WTC11 (cell line): Measurements from ENCODE around the gene TMC4. TPM values are rescaled to one million over a fixed set of nuclear protein-coding genes. Genes with fewer than 3 reads are reported as not detected.

Source experiments
- ATAC-seq: fragments of 200-7000 bp; cut with Tn5 transposase; 2 replicates; pipeline ENCODE4 v1.10.0; 2021; ENCODE audit warnings: mild to moderate bottlenecking, moderate library complexity
- CTCF ChIA-PET: fragments of 300-600 bp; sonication (Branson Sonifier 250); formaldehyde crosslinking; loops from one replicate; lab custom pipeline; 2021; ENCODE audit warnings: antibody characterized with exemption; lab: Charles Lee
- POLR2A ChIA-PET: fragments of 350-600 bp; sonication (Branson Sonifier 250); formaldehyde crosslinking; loops from one replicate; lab custom pipeline; 2021; ENCODE audit warnings: antibody characterized with exemption; lab: Charles Lee
- DNase-seq: peaks from one replicate; pipeline ENCODE4 v3.0.0; 2021; ENCODE audit warnings: low spot score
- H3K27ac Mint-ChIP-seq: 2 replicates; pipeline ENCODE4 v1.8.0; 2021; ENCODE audit warnings: mixed read lengths
- H3K27me3 Mint-ChIP-seq: 2 replicates; pipeline ENCODE4 v1.8.0; 2021; ENCODE audit warnings: low read depth, mild to moderate bottlenecking, moderate library complexity, mixed read lengths
- H3K36me3 Mint-ChIP-seq: 2 replicates; pipeline ENCODE4 v1.8.0; 2021; ENCODE audit warnings: mixed read lengths
- H3K4me1 Mint-ChIP-seq: 2 replicates; pipeline ENCODE4 v1.8.0; 2022; ENCODE audit warnings: mixed read lengths
- H3K4me3 Mint-ChIP-seq: 2 replicates; pipeline ENCODE4 v1.8.0; 2021; ENCODE audit warnings: mild to moderate bottlenecking, moderate library complexity, mixed read lengths
- H3K9me3 Mint-ChIP-seq: 2 replicates; pipeline ENCODE4 v1.8.0; 2021; ENCODE audit warnings: mixed read lengths
- EMX1 ChIP-seq: fragments of 250-450 bp; sonication (Bioruptor Pico); IDR thresholded peaks from 2 replicates; pipeline ENCODE4 v1.8.0; 2021; ENCODE audit warnings: mild to moderate bottlenecking
- GABPB1 ChIP-seq: sonication (generic); formaldehyde crosslinking; IDR thresholded peaks from 2 replicates; pipeline ENCODE4 v1.8.1; 2023; ENCODE audit warnings: mild to moderate bottlenecking, missing genetic modification reagents
- MYBL2 ChIP-seq: sonication (generic); formaldehyde crosslinking; IDR thresholded peaks from 2 replicates; pipeline ENCODE4 v1.8.1; 2023; ENCODE audit warnings: mild to moderate bottlenecking, moderate library complexity, missing genetic modification reagents
- NFE2L1 ChIP-seq: sonication (generic); formaldehyde crosslinking; IDR thresholded peaks from 2 replicates; pipeline ENCODE4 v1.8.1; 2023; ENCODE audit warnings: missing genetic modification reagents
- NR2C2 ChIP-seq: sonication (generic); formaldehyde crosslinking; IDR thresholded peaks from 2 replicates; pipeline ENCODE4 v1.8.0; 2022; ENCODE audit warnings: mild to moderate bottlenecking, missing genetic modification reagents
- ZBTB21 ChIP-seq: sonication (generic); formaldehyde crosslinking; IDR thresholded peaks from 2 replicates; pipeline ENCODE4 v1.8.1; 2023; ENCODE audit warnings: mild to moderate bottlenecking, missing genetic modification reagents, borderline replicate concordance
- ZNF121 ChIP-seq: sonication (generic); formaldehyde crosslinking; IDR thresholded peaks from 2 replicates; pipeline ENCODE4 v1.8.0; 2023; ENCODE audit warnings: missing genetic modification reagents
- ZNF423 ChIP-seq: fragments of 250-450 bp; sonication (Bioruptor Pico); IDR thresholded peaks from 2 replicates; pipeline ENCODE4 v2.1.2; 2022; ENCODE audit warnings: mild to moderate bottlenecking, moderate library complexity
- total RNA-seq: library from RNA; stranded (reverse); gene quantifications from 3 replicates; pipeline ENCODE4 v1.2.3, GENCODE V29; 2021
- TF ChIP-seq, protein P1 (sequence below): sonication (generic); formaldehyde crosslinking; IDR thresholded peaks from 2 replicates; pipeline ENCODE4 v1.8.1; 2023; ENCODE audit warnings: mild to moderate bottlenecking, missing genetic modification reagents
- TF ChIP-seq, protein P2 (sequence below): sonication (generic); formaldehyde crosslinking; IDR thresholded peaks from 2 replicates; pipeline ENCODE4 v1.8.1; 2023; ENCODE audit warnings: mild to moderate bottlenecking, missing genetic modification reagents, moderate library complexity
- TF ChIP-seq, protein P3 (sequence below): sonication (generic); formaldehyde crosslinking; IDR thresholded peaks from 2 replicates; pipeline ENCODE4 v1.8.0; 2022; ENCODE audit warnings: mild to moderate bottlenecking, missing genetic modification reagents
- TF ChIP-seq, protein P4 (sequence below): sonication (generic); formaldehyde crosslinking; IDR thresholded peaks from 2 replicates; pipeline ENCODE4 v1.8.0; 2022; ENCODE audit warnings: missing genetic modification reagents

TMC4 gene
- total RNA-seq, 1 experiment from 2014 or later: 9.3 TPM

DNA sequence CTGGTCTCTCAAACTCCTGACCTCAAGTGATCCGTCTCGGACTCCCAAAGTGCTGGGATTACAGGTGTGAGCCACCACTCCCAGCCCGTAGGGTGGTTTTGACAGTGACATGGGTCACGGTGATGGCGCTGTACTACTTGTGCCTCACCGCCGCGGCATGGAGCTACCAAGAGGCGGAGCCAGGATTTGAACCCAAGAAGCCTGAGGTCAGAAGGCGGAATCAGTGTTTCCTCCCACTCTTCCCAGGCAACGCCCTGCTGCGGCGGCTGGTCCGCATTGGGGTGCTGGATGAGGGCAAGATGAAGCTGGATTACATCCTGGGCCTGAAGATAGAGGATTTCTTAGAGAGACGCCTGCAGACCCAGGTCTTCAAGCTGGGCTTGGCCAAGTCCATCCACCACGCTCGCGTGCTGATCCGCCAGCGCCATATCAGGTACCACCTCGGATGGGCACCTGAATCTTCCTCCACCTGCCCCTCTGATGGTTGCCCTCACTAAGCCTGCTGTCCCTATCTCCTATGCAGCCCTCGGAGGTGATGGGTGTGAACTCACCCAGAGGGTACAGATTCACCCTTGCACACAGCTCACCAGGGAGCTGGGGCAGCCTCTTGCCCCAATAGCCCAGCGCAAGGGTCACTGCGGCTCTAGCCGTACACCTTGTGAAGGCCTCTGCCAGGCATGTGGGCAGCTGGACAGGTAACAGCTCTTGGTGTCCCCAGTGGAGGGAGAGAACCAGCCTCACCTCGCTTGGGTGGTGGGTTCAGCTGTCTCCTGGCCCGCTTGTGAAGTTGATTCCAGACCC, 33.3 kb upstream of the TMC4 start (continued):
- TF ChIP-seq, protein P1, sequence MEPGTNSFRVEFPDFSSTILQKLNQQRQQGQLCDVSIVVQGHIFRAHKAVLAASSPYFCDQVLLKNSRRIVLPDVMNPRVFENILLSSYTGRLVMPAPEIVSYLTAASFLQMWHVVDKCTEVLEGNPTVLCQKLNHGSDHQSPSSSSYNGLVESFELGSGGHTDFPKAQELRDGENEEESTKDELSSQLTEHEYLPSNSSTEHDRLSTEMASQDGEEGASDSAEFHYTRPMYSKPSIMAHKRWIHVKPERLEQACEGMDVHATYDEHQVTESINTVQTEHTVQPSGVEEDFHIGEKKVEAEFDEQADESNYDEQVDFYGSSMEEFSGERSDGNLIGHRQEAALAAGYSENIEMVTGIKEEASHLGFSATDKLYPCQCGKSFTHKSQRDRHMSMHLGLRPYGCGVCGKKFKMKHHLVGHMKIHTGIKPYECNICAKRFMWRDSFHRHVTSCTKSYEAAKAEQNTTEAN (CRISPR knock-in tag): no peak
- TF ChIP-seq NR2C2 (CRISPR knock-in tag): no peak
- TF ChIP-seq, protein P2, sequence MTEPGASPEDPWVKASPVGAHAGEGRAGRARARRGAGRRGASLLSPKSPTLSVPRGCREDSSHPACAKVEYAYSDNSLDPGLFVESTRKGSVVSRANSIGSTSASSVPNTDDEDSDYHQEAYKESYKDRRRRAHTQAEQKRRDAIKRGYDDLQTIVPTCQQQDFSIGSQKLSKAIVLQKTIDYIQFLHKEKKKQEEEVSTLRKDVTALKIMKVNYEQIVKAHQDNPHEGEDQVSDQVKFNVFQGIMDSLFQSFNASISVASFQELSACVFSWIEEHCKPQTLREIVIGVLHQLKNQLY (CRISPR knock-in tag): no peak
- no peak for TF ChIP-seq ZBTB21

DNA sequence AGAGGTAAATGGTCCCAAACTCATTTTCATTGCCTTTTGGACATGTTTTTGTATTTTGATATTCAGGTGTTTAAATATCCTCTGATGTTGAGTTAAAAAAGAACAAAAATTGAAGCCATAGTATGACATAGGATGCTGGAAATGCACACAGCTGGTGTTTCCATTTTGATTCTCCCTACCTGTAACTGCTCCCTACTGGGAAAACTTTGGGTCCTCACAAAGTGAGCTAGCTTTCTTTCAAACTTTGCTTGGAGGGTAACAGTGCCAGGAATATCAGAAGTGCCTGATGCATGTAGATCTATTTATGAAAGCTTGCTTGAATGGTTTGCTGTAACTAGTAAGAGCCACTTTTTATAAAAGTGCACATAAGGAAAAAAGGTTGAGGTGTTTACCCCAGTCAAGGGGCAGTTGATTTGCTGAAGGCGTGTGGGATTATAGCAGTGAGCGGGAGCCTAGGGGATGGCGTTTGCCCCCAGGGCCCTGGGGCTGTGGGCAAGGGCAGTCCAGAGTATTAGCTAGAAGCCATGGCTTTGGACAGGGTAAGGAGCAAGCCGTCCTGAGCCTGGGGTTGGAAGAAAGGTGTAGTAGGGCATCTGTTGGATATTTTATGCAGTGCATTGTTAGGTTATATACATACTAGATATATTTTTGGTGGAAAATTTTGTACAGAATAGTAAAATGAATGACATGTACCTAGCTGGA, 32.0 kb upstream of the TMC4 start:
- H3K36me3 Mint-ChIP-seq: peaks cover 77% of the 10 kb centered on the region
- H3K4me1 Mint-ChIP-seq: peaks cover 70% of the 10 kb centered on the region
- ChIA-PET CTCF (interaction anchor here (1.3 kb wide), 1 partner anchor 61 kb away, joined by 4 read pairs; no protein-coding TSS in a partner anchor), POLR2A (interaction anchor here (2.3 kb wide), 1 partner anchor 15 kb away, joined by 9 read pairs; the partner anchor contains the start of genes MBOAT7 and TSEN34)
- no peak for TF ChIP-seq EMX1
- TF ChIP-seq GABPB1 (CRISPR knock-in tag): no peak
- ATAC-seq (no peak), DNase-seq (no peak)
- H3K27ac Mint-ChIP-seq: peak overlapping the region; percentile 100
- no peaks in the 10 kb centered on the region for H3K9me3 Mint-ChIP-seq
- H3K4me3 Mint-ChIP-seq: peak overlapping the region; percentile 100
- no peaks in the 10 kb centered on the region for H3K27me3 Mint-ChIP-seq

DNA sequence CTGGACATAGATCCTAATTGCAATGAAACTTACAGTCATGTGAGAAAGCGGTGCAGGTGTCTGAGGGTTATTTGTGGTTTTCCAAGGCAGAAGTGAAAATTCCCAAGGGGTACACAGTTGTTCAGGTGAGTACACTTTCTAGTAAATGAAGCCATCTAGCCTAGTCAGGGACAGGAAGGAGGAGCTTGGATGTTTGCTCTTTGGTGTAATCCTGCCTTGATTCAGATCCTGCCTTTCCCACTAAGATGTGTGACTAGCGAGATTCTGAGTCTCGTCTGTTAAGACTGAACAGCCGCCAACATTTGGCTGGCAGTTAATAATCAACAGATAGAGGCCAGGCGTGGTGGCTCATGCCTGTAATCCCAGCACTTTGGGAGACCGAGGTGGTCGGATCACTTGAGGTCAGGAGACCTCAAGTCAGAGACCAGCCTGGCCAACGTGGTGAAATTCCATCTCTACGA, 30.2 kb upstream of the TMC4 start:
- peak overlapping the region; percentile 100 for H3K4me3 Mint-ChIP-seq
- H3K9me3 Mint-ChIP-seq: no peaks in the 10 kb centered on the region
- ChIA-PET CTCF (interaction anchor here (1.9 kb wide), 1 partner anchor 63 kb away, joined by 6 read pairs; no protein-coding TSS in a partner anchor), POLR2A (no interaction called here)
- ATAC-seq: no peak
- no peak for DNase-seq
- no peaks in the 10 kb centered on the region for H3K27me3 Mint-ChIP-seq
- H3K4me1 Mint-ChIP-seq: peaks cover 68% of the 10 kb centered on the region
- TF ChIP-seq, protein P3, sequence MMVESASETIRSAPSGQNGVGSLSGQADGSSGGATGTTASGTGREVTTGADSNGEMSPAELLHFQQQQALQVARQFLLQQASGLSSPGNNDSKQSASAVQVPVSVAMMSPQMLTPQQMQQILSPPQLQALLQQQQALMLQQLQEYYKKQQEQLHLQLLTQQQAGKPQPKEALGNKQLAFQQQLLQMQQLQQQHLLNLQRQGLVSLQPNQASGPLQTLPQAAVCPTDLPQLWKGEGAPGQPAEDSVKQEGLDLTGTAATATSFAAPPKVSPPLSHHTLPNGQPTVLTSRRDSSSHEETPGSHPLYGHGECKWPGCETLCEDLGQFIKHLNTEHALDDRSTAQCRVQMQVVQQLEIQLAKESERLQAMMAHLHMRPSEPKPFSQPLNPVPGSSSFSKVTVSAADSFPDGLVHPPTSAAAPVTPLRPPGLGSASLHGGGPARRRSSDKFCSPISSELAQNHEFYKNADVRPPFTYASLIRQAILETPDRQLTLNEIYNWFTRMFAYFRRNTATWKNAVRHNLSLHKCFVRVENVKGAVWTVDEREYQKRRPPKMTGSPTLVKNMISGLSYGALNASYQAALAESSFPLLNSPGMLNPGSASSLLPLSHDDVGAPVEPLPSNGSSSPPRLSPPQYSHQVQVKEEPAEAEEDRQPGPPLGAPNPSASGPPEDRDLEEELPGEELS (CRISPR knock-in tag): no peak
- 0 out of 2 replicates have a peak, but pooled peaks have one; percentile 19 for TF ChIP-seq EMX1
- peak overlapping the region; percentile 100 for H3K27ac Mint-ChIP-seq
- peaks cover 76% of the 10 kb centered on the region for H3K36me3 Mint-ChIP-seq

DNA sequence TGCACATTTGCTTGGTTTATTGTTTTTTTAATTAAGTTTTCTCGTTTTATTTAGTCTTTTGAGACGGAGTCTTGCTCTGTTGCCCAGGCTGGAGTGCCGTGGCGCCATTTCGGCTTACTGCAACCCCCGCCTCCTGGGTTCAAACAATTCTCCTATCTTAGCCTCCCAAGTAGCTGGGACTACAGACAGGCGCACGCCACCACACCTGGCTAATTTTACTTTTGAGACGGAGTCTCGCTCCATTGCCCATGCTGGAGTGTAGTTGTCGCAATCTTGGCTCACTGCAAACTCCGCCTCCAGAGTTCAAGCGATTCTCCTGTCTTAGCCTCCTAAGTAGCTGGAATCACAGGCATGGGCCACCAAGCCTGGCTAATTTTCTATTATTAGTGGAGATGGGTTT, 29.0 kb upstream of the TMC4 start:
- no peak for DNase-seq
- H3K4me3 Mint-ChIP-seq: peak overlapping the region; percentile 100
- H3K27me3 Mint-ChIP-seq: no peaks in the 10 kb centered on the region
- ATAC-seq: no peak
- no peaks in the 10 kb centered on the region for H3K9me3 Mint-ChIP-seq
- peak overlapping the region; percentile 100 for H3K27ac Mint-ChIP-seq
- ChIA-PET CTCF (interaction anchor here (0.9 to 1.9 kb wide), 2 partner anchors 11 to 64 kb away, joined by 4 to 6 read pairs; partner anchors contain the start of gene TSEN34), POLR2A (interaction anchor here (3.0 kb wide), 1 partner anchor 12 kb away, joined by 25 read pairs; the partner anchor contains the start of genes MBOAT7 and TSEN34)
- TF ChIP-seq ZBTB21: no peak
- peak; percentile 58; the same call in 1 of the 2 replicates for TF ChIP-seq ZNF121 (CRISPR knock-in tag)
- H3K36me3 Mint-ChIP-seq: peaks cover 64% of the 10 kb centered on the region
- peaks cover 58% of the 10 kb centered on the region for H3K4me1 Mint-ChIP-seq

DNA sequence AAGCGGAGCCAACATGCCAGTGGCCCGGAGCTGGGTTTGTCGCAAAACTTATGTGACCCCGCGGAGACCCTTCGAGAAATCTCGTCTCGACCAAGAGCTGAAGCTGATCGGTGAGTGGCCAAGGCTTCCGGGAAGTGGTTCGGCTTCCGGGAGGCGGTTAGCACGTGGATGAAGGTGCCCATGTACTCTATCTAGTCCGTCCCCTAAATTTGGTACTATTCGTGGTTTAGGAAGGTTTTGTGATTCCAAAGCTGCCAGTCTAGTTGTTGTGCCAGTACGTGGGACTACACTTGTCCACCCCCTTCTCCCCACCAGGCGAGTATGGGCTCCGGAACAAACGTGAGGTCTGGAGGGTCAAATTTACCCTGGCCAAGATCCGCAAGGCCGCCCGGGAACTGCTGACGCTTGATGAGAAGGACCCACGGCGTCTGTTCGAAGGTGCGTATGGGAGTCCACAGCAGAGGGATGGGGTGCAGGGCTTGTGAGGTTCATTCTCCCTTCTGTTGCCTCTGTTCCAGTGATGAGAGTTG, 28.3 kb upstream of the TMC4 start:
- peak overlapping the region; percentile 100 for H3K4me3 Mint-ChIP-seq
- peak overlapping the region; percentile 100 for H3K27ac Mint-ChIP-seq
- H3K4me1 Mint-ChIP-seq: peaks cover 53% of the 10 kb centered on the region
- DNase-seq (no peak), ATAC-seq (no peak)
- ChIA-PET CTCF (interaction anchor here (0.6 to 0.9 kb wide), 2 partner anchors 10 to 392 kb away, joined by 3 to 4 read pairs; partner anchors contain the start of gene TSEN34), POLR2A (interaction anchor here (0.6 to 3.0 kb wide), 4 partner anchors 11 to 1439 kb away, joined by 3 to 25 read pairs (median 3); partner anchors contain the start of genes MBOAT7 and TSEN34)
- peaks cover 57% of the 10 kb centered on the region for H3K36me3 Mint-ChIP-seq
- no peaks in the 10 kb centered on the region for H3K9me3 Mint-ChIP-seq
- H3K27me3 Mint-ChIP-seq: no peaks in the 10 kb centered on the region
- TF ChIP-seq ZNF423 (no peak), MYBL2 (peak; percentile 53; the same call in 1 of the 2 replicates), NFE2L1 (CRISPR knock-in tag) (no peak)
- TF ChIP-seq, protein P4, sequence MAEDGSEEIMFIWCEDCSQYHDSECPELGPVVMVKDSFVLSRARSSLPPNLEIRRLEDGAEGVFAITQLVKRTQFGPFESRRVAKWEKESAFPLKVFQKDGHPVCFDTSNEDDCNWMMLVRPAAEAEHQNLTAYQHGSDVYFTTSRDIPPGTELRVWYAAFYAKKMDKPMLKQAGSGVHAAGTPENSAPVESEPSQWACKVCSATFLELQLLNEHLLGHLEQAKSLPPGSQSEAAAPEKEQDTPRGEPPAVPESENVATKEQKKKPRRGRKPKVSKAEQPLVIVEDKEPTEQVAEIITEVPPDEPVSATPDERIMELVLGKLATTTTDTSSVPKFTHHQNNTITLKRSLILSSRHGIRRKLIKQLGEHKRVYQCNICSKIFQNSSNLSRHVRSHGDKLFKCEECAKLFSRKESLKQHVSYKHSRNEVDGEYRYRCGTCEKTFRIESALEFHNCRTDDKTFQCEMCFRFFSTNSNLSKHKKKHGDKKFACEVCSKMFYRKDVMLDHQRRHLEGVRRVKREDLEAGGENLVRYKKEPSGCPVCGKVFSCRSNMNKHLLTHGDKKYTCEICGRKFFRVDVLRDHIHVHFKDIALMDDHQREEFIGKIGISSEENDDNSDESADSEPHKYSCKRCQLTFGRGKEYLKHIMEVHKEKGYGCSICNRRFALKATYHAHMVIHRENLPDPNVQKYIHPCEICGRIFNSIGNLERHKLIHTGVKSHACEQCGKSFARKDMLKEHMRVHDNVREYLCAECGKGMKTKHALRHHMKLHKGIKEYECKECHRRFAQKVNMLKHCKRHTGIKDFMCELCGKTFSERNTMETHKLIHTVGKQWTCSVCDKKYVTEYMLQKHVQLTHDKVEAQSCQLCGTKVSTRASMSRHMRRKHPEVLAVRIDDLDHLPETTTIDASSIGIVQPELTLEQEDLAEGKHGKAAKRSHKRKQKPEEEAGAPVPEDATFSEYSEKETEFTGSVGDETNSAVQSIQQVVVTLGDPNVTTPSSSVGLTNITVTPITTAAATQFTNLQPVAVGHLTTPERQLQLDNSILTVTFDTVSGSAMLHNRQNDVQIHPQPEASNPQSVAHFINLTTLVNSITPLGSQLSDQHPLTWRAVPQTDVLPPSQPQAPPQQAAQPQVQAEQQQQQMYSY (CRISPR knock-in tag): no peak
- TF ChIP-seq, protein P1 (CRISPR knock-in tag): 0 out of 2 replicates have a peak, but pooled peaks have one; percentile 26
